ENCODE measurements around the gene CEP83. TPM values are rescaled to one million over a fixed set of nuclear protein-coding genes. Genes with fewer than 3 reads are reported as not detected.

Gene CEP83
- total and polyA plus RNA-seq, 9 of the 15 experiments (the other 6 are each of a cell fraction or from before 2014, with no cell fraction given), result 5.3 to 40.5 (median 31.3) TPM

DNA sequence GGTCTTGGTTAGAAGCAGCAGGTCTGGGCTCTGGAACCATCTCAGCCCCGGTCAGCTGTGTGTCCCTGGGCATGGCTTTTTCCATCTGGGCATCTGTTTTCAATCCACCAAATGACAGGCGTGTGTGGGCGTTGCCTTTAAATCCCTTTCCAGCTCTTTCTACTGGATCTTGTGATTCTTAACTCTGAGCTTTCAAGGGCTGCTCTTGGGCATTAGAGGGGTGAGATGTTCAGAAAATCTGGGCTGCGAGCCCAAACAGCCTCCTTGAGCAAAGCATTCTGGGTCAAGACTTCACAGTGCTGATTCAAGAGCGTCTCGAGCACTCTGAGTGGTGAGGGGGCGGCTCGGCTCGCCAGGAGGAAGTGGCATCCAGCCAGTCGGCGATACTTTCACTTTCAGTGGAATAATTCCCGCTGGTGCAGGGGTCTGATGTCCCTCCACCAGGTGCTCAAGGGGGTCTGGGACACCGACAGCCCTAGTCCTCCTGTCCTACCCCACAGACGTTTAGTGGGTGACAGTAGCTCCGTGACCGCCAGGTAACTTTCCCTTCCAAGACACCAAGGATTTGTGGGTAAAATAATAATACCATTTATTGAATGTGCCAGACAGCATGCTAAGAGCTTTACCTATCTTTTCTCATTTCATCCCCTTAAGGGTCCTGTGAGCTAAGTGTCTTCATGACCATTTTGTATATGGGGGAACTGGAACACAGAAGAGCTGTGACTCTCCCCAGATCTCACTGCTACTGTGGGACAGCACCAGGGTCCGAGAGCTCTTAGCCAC, 197.2 kb downstream of the CEP83 start (continued):
- TF ChIP-seq SRSF3 (IDR thresholded peaks at IDR 0.05; ENCODE audit: insufficient read depth, low read length) (no peak), BRD4 (IDR thresholded peaks at IDR 0.05) (no peak), NR4A1 (CRISPR knock-in tag; IDR thresholded peaks at IDR 0.05) (no peak), NR4A1 (tag; IDR thresholded peaks at IDR 0.05) (no peak), ZNF23 (CRISPR knock-in tag; IDR thresholded peaks at IDR 0.05) (no peak), ZNF121 (CRISPR knock-in tag; conservative IDR thresholded peaks at IDR 0.05) (no peak), RBM15 (IDR thresholded peaks at IDR 0.05; ENCODE audit: insufficient read depth, low read length) (no peak), RBM25 (IDR thresholded peaks at IDR 0.05; ENCODE audit: low read depth, low read length, severe bottlenecking) (no peak), SIN3A (IDR thresholded peaks at IDR 0.05; ENCODE audit: borderline replicate concordance in 2 of 2, control insufficient read depth in 1 of 2, low read depth in 2 of 2, low read length in 2 of 2) (no peak), ZNF780A (CRISPR knock-in tag; IDR thresholded peaks at IDR 0.05) (no peak), CHD2 (IDR thresholded peaks at IDR 0.05; ENCODE audit: low read depth, low read length) (no peak), GATAD2B (IDR thresholded peaks at IDR 0.05; ENCODE audit: borderline replicate concordance) (no peak), MTA3 (IDR thresholded peaks at IDR 0.05; ENCODE audit: borderline replicate concordance) (0 out of 2 replicates have a peak, but pooled peaks have one; percentile 27)
- TF ChIP-seq, protein P1, sequence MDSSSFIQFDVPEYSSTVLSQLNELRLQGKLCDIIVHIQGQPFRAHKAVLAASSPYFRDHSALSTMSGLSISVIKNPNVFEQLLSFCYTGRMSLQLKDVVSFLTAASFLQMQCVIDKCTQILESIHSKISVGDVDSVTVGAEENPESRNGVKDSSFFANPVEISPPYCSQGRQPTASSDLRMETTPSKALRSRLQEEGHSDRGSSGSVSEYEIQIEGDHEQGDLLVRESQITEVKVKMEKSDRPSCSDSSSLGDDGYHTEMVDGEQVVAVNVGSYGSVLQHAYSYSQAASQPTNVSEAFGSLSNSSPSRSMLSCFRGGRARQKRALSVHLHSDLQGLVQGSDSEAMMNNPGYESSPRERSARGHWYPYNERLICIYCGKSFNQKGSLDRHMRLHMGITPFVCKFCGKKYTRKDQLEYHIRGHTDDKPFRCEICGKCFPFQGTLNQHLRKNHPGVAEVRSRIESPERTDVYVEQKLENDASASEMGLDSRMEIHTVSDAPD (CRISPR knock-in tag; IDR thresholded peaks at IDR 0.05), result no peak

All from K562 (cell line).